Gastroesophageal sphincter (tissue), 4 donors: ENCODE results near the gene NANOS1. TPM values are rescaled to one million over a fixed set of nuclear protein-coding genes. Genes with fewer than 3 reads are reported as not detected.

ENCODE experiments used
- ATAC-seq: fragments of 150-250 bp; one replicate; pipeline ENCODE4 v1.9.1; 2016; ENCODE audit warnings: mild to moderate bottlenecking, moderate library complexity
- H3K27ac ChIP-seq, 4 donors: fragments of 200-600 bp; sonication (generic) in 3 of 4; 1 replicate in 3 of 4; 2 replicates in 1 of 4; pipeline ENCODE4 v1.5.1; 2016 to 2019
- H3K27me3 ChIP-seq: fragments of 200-600 bp; sonication (generic); one replicate; pipeline ENCODE4 v1.5.1; 2019
- H3K36me3 ChIP-seq, 2 donors: fragments of 200-600 bp; sonication (generic); one replicate each; pipeline ENCODE4 v1.5.1; 2019; ENCODE audit warnings: control low read depth in 1 of 2
- H3K4me1 ChIP-seq, 3 donors: fragments of 200-600 bp; sonication (generic); 1 replicate in 2 of 3; 2 replicates in 1 of 3; pipeline ENCODE4 v1.5.1; 2016 to 2019; ENCODE audit warnings: control low read depth in 2 of 3
- H3K4me3 ChIP-seq, 2 donors: fragments of 200-600 bp; sonication (generic); one replicate each; pipeline ENCODE4 v1.5.1; 2019; ENCODE audit warnings: mild to moderate bottlenecking in 1 of 2, moderate library complexity in 1 of 2
- H3K9me3 ChIP-seq, 3 donors: fragments of 200-600 bp; sonication (generic); one replicate each; pipeline ENCODE4 v1.5.1; 2017 to 2019; ENCODE audit warnings: control low read depth in 2 of 3
- EP300 ChIP-seq: sonication (generic); formaldehyde crosslinking; IDR thresholded peaks from one replicate; pipeline ENCODE4 v1.6.1; 2017; ENCODE audit warnings: antibody characterized with exemption, mild to moderate bottlenecking
- POLR2A ChIP-seq, 2 donors: fragments of 450-650 bp; IDR thresholded peaks; one replicate each; pipeline ENCODE4 v1.6.1; 2017; ENCODE audit warnings: antibody characterized with exemption in 2 of 2, mild to moderate bottlenecking in 2 of 2, moderate library complexity in 1 of 2
- POLR2AphosphoS5 ChIP-seq: sonication (generic); formaldehyde crosslinking; IDR thresholded peaks from one replicate; pipeline ENCODE4 v1.6.1; 2017; ENCODE audit warnings: antibody characterized with exemption
- WGBS, 2 donors: methylation state at CpG; one replicate each; pipeline ENCODE4 v1.1.5; 2018; ENCODE audit warnings: low coverage in 1 of 2; 5-methylcytosine and 5-hydroxymethylcytosine counted together
- small RNA-seq, 4 donors: library from RNA; depleted of rRNA; stranded (forward); fragments of <200 nt; gene quantifications; one replicate each; pipeline ENCODE3, GENCODE V24; 2016
- total RNA-seq, 4 donors: library from RNA; depleted of rRNA; stranded (reverse); fragments of >200 nt; gene quantifications; one replicate each; pipeline ENCODE4 v1.1.0, GENCODE V29; 2016
- TF ChIP-seq, protein P1 (sequence below), 4 experiments: fragments of 200-600 bp in 2 of 4; fragments of 450-650 bp in 2 of 4; sonication (generic) in 1 of 4; IDR thresholded peaks; one replicate each; pipeline ENCODE4 v1.5.1; 2017 to 2019; ENCODE audit warnings: antibody characterized with exemption in 4 of 4, mild to moderate bottlenecking in 2 of 4, moderate library complexity in 2 of 4

NANOS1 gene
- total RNA-seq, 4 donors from 2014 or later = 16.1 to 24.1 (median 20.8) TPM

DNA sequence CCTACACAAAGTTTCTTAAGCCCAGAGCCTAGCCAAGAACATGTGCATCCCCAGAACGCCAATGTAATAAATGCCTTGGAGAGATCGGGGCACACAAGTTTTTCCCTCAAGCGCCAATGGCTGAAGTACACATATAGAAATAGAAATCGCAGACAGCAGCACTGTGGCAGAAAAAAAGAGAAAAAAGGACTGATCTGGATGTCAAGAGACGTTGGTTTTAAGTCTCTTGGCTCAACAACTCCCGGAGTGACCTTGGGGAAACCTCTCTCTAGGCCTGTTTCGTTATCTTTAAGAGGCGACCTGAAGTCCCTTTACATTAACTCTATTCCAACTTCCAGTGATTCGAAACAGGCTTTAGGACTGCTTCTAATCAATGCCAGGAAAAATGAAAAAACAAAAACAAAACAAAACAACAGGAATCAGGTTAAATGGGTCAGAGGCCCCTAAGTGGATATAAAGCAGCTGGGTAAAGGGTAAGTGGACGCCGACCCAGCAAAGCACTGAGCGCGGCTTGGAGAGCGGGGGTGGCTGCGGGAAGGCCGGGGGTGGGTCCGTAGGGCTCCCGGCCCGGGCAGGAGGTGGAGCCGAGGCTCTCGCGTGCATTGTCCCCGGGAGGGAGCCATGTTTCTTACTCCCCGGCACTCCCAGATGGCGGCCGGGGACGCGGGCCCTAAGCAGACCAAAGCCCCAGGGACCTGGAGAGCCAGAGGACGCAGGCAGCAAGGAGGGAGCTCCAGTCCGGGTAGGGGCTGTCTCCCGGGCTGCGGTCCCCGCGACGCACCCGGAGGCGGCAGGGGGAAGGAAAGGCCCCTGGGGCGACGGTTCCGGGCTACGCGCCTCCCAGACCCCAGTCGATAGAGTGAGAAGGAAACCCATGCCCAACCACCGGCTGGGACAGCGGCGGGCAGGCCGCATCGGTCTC lies 50.3 kb downstream of the NANOS1 start:
- Histone ChIP-seq H3K9me3 (no peaks in the 10 kb centered on the region), H3K27ac (peak overlapping the region; percentile 89 to 99 (median 96)), H3K27me3 (no peaks in the 10 kb centered on the region), H3K4me1 (peaks cover 0 to 52% (median 0%) of the 10 kb centered on the region in 3 donors), H3K4me3 (peak overlapping the region; percentile 82), H3K36me3 (no peaks in the 10 kb centered on the region)
- TF ChIP-seq POLR2AphosphoS5 = peak; percentile 51
- TF ChIP-seq, protein P1, sequence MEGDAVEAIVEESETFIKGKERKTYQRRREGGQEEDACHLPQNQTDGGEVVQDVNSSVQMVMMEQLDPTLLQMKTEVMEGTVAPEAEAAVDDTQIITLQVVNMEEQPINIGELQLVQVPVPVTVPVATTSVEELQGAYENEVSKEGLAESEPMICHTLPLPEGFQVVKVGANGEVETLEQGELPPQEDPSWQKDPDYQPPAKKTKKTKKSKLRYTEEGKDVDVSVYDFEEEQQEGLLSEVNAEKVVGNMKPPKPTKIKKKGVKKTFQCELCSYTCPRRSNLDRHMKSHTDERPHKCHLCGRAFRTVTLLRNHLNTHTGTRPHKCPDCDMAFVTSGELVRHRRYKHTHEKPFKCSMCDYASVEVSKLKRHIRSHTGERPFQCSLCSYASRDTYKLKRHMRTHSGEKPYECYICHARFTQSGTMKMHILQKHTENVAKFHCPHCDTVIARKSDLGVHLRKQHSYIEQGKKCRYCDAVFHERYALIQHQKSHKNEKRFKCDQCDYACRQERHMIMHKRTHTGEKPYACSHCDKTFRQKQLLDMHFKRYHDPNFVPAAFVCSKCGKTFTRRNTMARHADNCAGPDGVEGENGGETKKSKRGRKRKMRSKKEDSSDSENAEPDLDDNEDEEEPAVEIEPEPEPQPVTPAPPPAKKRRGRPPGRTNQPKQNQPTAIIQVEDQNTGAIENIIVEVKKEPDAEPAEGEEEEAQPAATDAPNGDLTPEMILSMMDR (IDR thresholded peaks at IDR 0.05) = no peak
- no peak for TF ChIP-seq EP300
- peak in 1 of 2 donors; percentile 9 for TF ChIP-seq POLR2A (IDR thresholded peaks at IDR 0.05)
- WGBS, 2 donors = 0 to 1% methylated on average over 10 to 17 of the region's 48 CpGs
- ATAC-seq = peak; percentile 80

DNA sequence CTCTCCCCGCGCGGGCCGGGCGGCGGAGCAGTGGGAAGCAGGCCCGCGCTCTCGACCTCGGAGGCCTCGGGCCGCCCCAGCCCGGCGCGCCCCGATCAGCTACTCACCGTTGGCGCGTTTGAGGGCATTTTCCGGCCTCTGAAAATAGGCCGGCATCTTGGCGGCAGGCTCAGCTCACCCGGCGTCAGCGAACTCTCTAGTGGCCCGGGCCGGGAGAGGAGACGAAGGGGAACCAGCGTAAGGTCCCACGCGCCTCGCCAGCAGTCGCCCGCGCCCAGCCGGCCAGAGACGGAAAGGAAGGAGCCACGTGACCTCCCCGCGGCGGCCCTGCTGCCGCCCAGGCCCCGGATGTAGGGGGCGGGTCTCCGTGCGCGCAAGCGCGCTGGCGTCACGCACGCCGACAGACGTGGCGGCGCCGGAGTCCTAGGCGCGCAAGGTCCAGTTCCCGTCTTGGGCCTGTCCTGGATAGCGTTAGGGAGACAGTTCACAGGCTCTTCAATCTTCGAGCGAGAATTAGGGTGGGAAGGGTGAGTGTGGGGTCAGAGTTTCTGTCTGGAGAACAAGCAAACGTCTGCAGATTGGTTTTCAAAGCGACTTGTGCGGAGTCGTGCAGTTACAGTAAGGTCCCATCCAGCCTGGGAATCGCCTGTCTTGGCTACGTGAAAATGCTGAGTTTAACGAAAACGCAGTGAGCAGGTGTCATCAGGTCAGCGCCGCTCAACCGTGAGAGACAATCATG lies 51.2 kb downstream of the NANOS1 start, which contains the start of gene EIF3A:
Gene EIF3A (minus strand): TSS at position 297 of the 739 bp plus-strand sequence. CDS start 141 bp downstream, at position 156.
- ATAC-seq = peak; percentile 98
- Histone ChIP-seq H3K9me3 (no peaks in the 10 kb centered on the region), H3K4me1 (peaks cover 0 to 47% (median 0%) of the 10 kb centered on the region in 3 donors), H3K36me3 (no peaks in the 10 kb centered on the region), H3K4me3 (peak within 1 kb of the TSS; percentile 82), H3K27ac (peak within 1 kb of the TSS; percentile 89 to 99 (median 96)), H3K27me3 (no peaks in the 10 kb centered on the region)
- WGBS, 2 donors = 0% methylated on average over 5 to 10 of the region's 74 CpGs
- no peak for TF ChIP-seq EP300
- TF ChIP-seq POLR2A (IDR thresholded peaks at IDR 0.05) = peak; percentile 90 to 95
- peak; percentile 97 for TF ChIP-seq POLR2AphosphoS5
- TF ChIP-seq, protein P1 (IDR thresholded peaks at IDR 0.05) = no peak

Small RNAs within 50 kb of the gene (small RNA-seq; reads per million reads assigned to genes)
- gene RF00413 (0 reads per million in 4 donors), gene SNORA19 (0 to 0.77 (median 0.06) reads per million in 4 donors)

Other genes starting within 250 kb of the NANOS1 start
- gene EIF3A, start 51.1 kb downstream of the NANOS1 start, total RNA-seq = 100 to 1,000 TPM; 124 to 149 (median 136) TPM
- gene DENND10, start 74.4 kb downstream of the NANOS1 start, total RNA-seq = 10 to 100 TPM; 23.0 to 42.5 (median 30.2) TPM
- 10 to 100 TPM; 12.7 to 25.3 (median 17.1) TPM for gene SFXN4, start 136.0 kb downstream of the NANOS1 start, total RNA-seq
- gene PRDX3, start 149.1 kb downstream of the NANOS1 start, total RNA-seq = 100 to 1,000 TPM; 140 to 289 (median 164) TPM
- 10 to 100 TPM; 28.8 to 71.6 (median 47.7) TPM for gene GRK5, start 177.9 kb downstream of the NANOS1 start, total RNA-seq